Muscle layer of duodenum (tissue), 2 donors: Measurements from ENCODE around the gene HSPA12A.

Experiments used
- H3K27ac ChIP-seq: one replicate; pipeline ENCODE4 v1.7.0; 2013; ENCODE audit warnings: mild to moderate bottlenecking, low read length
- H3K27me3 ChIP-seq: one replicate; pipeline ENCODE4 v1.7.0; 2013; ENCODE audit warnings: low read depth, mild to moderate bottlenecking, control low read depth, low read length
- H3K36me3 ChIP-seq, 2 donors: one replicate each; pipeline ENCODE4 v1.7.0; 2013; ENCODE audit warnings: low read length in 2 of 2, control low read depth in 1 of 2, mild to moderate bottlenecking in 1 of 2; ENCODE audit not compliant: insufficient read depth in 2 of 2, control insufficient read depth in 1 of 2
- H3K4me1 ChIP-seq, 2 donors: one replicate each; pipeline ENCODE4 v1.7.0; 2013; ENCODE audit warnings: low read length in 2 of 2, mild to moderate bottlenecking in 2 of 2, control low read depth in 1 of 2, moderate library complexity in 1 of 2; ENCODE audit not compliant: insufficient read depth in 2 of 2, control insufficient read depth in 1 of 2
- H3K4me3 ChIP-seq, 2 donors: one replicate each; pipeline ENCODE4 v1.7.0; 2013; ENCODE audit warnings: low read length in 2 of 2, low read depth in 1 of 2, mild to moderate bottlenecking in 1 of 2
- H3K9me3 ChIP-seq, 2 donors: one replicate each; pipeline ENCODE4 v1.7.0; 2013; ENCODE audit warnings: low read length in 2 of 2, control low read depth in 1 of 2, mild to moderate bottlenecking in 1 of 2; ENCODE audit not compliant: control insufficient read depth in 1 of 2
- donor health status: healthy.

The HSPA12A gene

GRCh38 chr10:116633216-116633600 lies 109.2 kb downstream of the HSPA12A start:
- H3K4me3 ChIP-seq = no peak overlapping the region
- no peaks in the 10 kb centered on the region for H3K36me3 ChIP-seq
- H3K9me3 ChIP-seq = no peaks in the 10 kb centered on the region
- H3K27me3 ChIP-seq = no peaks in the 10 kb centered on the region
- H3K27ac ChIP-seq = no peak overlapping the region
- no peaks in the 10 kb centered on the region for H3K4me1 ChIP-seq

DNA sequence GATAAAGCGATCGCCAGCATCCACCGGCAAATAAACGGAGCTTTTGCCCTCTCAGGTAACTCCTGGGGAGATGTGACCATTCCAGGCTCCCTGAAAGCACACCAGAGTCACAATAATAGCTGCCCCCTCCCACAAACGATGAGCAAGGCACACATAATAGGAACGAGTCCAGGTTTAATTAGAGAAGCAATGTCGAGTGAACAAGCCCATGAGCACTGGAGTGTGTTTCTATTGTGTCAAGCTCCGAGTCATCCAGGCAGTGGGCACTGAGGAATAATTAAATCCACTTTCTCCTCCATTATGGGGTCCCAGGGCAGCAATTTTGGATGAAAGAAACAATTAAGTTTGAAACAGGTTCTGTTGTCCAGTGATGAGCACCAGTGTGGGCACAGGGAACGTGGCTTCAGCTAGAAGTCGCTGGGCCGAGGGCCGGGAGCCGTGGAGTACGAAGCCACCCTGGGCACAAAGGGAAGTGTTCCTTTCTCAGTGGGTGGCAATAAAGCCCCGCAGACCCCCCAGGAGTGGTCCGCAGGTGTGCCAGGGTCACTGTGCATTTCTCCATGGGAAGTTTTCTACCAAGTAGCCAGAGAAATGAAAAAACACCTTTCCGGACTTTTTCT lies 109.7 kb downstream of the HSPA12A start:
- H3K36me3 ChIP-seq = no peaks in the 10 kb centered on the region
- H3K4me3 ChIP-seq = no peak overlapping the region
- H3K4me1 ChIP-seq = no peaks in the 10 kb centered on the region
- no peak overlapping the region for H3K27ac ChIP-seq
- H3K27me3 ChIP-seq = no peaks in the 10 kb centered on the region
- H3K9me3 ChIP-seq = no peaks in the 10 kb centered on the region

DNA sequence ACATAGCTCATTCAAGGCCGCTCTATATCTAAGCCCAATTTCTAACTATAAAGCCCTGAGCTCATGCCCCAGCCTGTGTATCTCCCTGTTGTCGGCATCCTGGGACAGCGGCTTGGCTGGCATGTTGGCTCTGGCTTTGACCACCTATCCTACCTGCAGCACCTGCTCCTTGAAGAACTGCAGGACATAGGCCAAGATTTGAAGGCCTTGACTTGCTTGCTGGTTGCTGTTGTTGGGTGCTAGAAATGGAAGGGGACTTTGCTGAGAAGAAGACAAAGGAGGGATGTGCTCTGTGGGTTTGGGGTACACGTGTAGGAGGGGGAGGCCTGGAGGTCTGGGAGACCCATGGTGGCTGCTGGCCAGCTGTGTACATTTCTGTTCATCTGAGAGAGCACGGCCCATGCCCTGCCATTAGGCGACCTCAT lies 110.5 kb downstream of the HSPA12A start:
- H3K27ac ChIP-seq = no peak overlapping the region
- no peaks in the 10 kb centered on the region for H3K9me3 ChIP-seq
- H3K4me3 ChIP-seq = no peak overlapping the region
- H3K4me1 ChIP-seq = peaks cover 0 to 6% of the 10 kb centered on the region in 2 donors
- no peaks in the 10 kb centered on the region for H3K27me3 ChIP-seq
- no peaks in the 10 kb centered on the region for H3K36me3 ChIP-seq

GRCh38 chr10:116630020-116630419 lies 112.3 kb downstream of the HSPA12A start:
- H3K36me3 ChIP-seq = no peaks in the 10 kb centered on the region
- peaks cover 6% of the 10 kb centered on the region for H3K27me3 ChIP-seq
- peaks cover 0 to 7% of the 10 kb centered on the region in 2 donors for H3K4me1 ChIP-seq
- H3K9me3 ChIP-seq = no peaks in the 10 kb centered on the region
- no peak overlapping the region for H3K27ac ChIP-seq
- no peak overlapping the region for H3K4me3 ChIP-seq

DNA sequence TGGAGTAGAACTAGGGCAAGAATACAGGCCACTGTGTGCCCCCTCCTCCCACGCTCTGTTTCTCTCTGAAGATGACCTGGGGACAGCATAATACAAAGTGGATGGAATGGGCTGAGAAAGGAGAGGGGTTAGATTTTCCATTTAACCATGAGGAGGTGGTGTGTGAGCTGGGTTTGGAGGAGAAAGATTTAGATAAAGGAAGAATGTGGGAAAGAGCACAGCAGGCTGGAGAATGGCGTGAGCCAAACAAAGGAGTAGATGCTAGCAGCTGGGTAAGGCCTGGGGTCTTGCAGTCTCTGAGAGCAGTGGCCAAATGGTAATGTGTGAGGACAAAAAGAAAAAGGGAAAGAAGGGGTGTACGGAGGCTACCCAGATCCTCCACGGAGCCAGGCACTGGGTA lies 113.0 kb downstream of the HSPA12A start:
- no peak overlapping the region for H3K27ac ChIP-seq
- peaks cover 6% of the 10 kb centered on the region for H3K27me3 ChIP-seq
- peaks cover 0 to 7% of the 10 kb centered on the region in 2 donors for H3K4me1 ChIP-seq
- H3K4me3 ChIP-seq = no peak overlapping the region
- H3K36me3 ChIP-seq = no peaks in the 10 kb centered on the region
- no peaks in the 10 kb centered on the region for H3K9me3 ChIP-seq

- no peaks in the 10 kb centered on the region for H3K9me3 ChIP-seq
- H3K36me3 ChIP-seq = no peaks in the 10 kb centered on the region
- no peak overlapping the region for H3K27ac ChIP-seq
- H3K27me3 ChIP-seq = peaks cover 6% of the 10 kb centered on the region
- H3K4me1 ChIP-seq = peaks cover 0 to 7% of the 10 kb centered on the region in 2 donors
- peak overlapping the region in 1 of 2 donors; percentile 51 for H3K4me3 ChIP-seq
Observed at GRCh38 chr10:116627386-116627933, 114.9 kb downstream of the HSPA12A start.

DNA sequence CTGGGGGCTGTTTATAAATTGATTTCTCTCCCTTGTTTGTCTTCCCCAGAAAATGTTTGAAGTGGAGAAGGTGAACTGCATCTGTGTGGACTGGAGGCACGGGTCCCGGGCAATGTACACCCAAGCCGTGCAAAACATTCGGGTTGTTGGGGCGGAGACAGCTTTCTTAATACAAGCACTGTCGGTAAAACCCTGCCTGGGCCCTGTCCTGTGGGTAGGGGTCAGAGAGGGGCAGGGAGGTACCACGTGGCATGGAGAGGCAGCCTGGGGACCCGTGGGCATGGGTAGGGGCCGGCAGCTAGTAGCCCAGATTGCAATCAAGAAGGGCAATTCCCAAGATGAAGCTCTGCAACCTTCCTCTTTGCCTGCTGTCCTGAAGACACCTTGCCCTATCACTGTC lies 115.6 kb downstream of the HSPA12A start:
- H3K27ac ChIP-seq = no peak overlapping the region
- peaks cover 6% of the 10 kb centered on the region for H3K27me3 ChIP-seq
- no peak overlapping the region for H3K4me3 ChIP-seq
- peaks cover 0 to 7% of the 10 kb centered on the region in 2 donors for H3K4me1 ChIP-seq
- H3K36me3 ChIP-seq = no peaks in the 10 kb centered on the region
- no peaks in the 10 kb centered on the region for H3K9me3 ChIP-seq

DNA sequence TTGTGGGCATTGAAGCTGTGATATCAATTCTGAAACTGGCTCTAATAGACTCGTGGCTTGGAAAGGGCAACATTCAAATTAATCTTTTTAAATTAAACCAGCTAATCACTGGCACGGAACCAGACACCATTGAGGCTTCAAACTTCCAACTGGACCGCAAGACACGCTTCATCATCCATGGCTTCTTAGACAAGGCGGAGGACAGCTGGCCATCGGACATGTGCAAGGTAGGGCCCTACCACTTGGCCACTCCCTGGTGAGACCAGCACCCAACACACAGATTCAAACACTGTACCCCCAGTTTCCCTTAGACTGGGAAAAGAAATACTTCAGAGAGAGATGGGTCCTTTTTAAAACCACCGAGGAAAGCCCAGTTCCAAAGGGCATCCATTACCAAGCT lies 116.5 kb downstream of the HSPA12A start:
- Histone ChIP-seq H3K27me3 (peaks cover 6% of the 10 kb centered on the region), H3K9me3 (no peaks in the 10 kb centered on the region), H3K4me1 (peaks cover 0 to 7% of the 10 kb centered on the region in 2 donors), H3K27ac (no peak overlapping the region), H3K4me3 (no peak overlapping the region), H3K36me3 (no peaks in the 10 kb centered on the region)

DNA sequence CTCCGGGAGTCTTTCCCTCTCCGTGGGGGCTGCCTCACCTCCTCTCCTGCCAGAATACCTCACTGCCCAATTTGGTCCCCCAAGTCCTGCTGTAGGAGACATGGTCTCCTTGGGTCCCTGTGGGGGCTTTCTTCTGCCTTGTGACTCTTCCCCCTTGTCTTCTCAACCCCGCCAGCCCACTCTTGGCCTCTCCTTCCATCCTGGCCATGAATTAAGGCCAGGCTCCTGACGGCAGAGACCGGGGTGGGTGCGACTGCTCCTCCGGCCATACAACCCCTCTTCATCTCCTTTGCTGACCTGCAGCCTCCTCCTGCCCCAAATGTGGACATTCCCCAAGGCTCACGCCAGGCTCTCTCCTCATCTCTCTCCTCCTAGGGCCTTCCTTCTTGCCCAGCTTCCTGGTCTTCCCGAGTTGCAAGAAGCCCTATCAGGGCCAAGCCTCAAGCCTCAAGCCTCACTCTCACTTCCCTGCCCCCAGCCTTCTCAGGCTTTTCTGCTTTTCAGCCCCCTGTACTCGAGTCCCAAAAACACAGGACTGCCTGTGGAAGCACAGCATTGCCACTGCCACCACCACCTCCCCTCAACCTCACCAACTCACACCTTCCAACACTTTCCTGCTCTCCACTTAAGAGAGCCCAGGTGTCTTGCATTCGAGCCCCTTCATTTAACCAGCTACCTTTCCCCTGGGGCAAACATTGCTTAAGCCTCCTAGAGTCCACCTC lies 120.3 kb downstream of the HSPA12A start:
- Histone ChIP-seq H3K27me3 (peaks cover 6% of the 10 kb centered on the region), H3K27ac (no peak overlapping the region), H3K9me3 (no peaks in the 10 kb centered on the region), H3K36me3 (no peaks in the 10 kb centered on the region), H3K4me3 (no peak overlapping the region), H3K4me1 (peaks cover 0 to 3% of the 10 kb centered on the region in 2 donors)

- Histone ChIP-seq H3K9me3 (no peaks in the 10 kb centered on the region), H3K4me3 (no peak overlapping the region), H3K36me3 (no peaks in the 10 kb centered on the region), H3K4me1 (no peaks in the 10 kb centered on the region), H3K27me3 (peaks cover 2% of the 10 kb centered on the region), H3K27ac (no peak overlapping the region)
Observed at GRCh38 chr10:116621476-116621875, 120.9 kb downstream of the HSPA12A start.
